Activated T-helper 1 cell treated with anti-CD3 and anti-CD28 coated beads, Interleukin-12 subunit alpha, Interleukin-12 subunit beta, Interleukin-2, Interleukin-4 antibody, amounts not matched to agents 30 ng/mL and 10 ng/mL and 1 ng/mL, durations not matched to agents 14 hours and 24 hours and 36 hours (primary cell): ENCODE measurements around the gene PEX6. TPM values are rescaled to one million over a fixed set of nuclear protein-coding genes. Genes with fewer than 3 reads are reported as not detected.
A peak's percentile ranks its signal among the peaks of the same experiment; 100 is the strongest.

Experiments
- DNase-seq: peaks from one replicate; pipeline ENCODE4 v3.0.0; 2021; ENCODE audit warnings: low spot score
- H3K27ac Mint-ChIP-seq: one replicate; pipeline ENCODE4 v1.8.0; 2021; ENCODE audit warnings: mild to moderate bottlenecking, mixed read lengths
- H3K27me3 Mint-ChIP-seq: one replicate; pipeline ENCODE4 v1.8.0; 2022; ENCODE audit warnings: mild to moderate bottlenecking, moderate library complexity, mixed read lengths; ENCODE audit not compliant: insufficient read depth
- H3K36me3 Mint-ChIP-seq: one replicate; pipeline ENCODE4 v1.8.0; 2021; ENCODE audit warnings: low read depth, mixed read lengths
- H3K4me1 Mint-ChIP-seq: one replicate; pipeline ENCODE4 v1.8.0; 2021; ENCODE audit warnings: low read depth, mixed read lengths
- H3K4me3 Mint-ChIP-seq: one replicate; pipeline ENCODE4 v1.8.0; 2021; ENCODE audit warnings: mild to moderate bottlenecking, moderate library complexity, mixed read lengths
- H3K9me3 Mint-ChIP-seq: one replicate; pipeline ENCODE4 v1.8.0; 2021; ENCODE audit warnings: mixed read lengths
- intact Hi-C: fragments of 100-400 bp; cut with micrococcal nuclease; formaldehyde crosslinking; loops from one replicate; pipeline ENCODE4 v1.15.1; 2024
- total RNA-seq: library from RNA; stranded (reverse); gene quantifications from 2 replicates; pipeline ENCODE4 v1.2.3, GENCODE V29; 2022

The PEX6 gene
- total RNA-seq, 1 donor from 2014 or later, result 20.9 TPM

DNA sequence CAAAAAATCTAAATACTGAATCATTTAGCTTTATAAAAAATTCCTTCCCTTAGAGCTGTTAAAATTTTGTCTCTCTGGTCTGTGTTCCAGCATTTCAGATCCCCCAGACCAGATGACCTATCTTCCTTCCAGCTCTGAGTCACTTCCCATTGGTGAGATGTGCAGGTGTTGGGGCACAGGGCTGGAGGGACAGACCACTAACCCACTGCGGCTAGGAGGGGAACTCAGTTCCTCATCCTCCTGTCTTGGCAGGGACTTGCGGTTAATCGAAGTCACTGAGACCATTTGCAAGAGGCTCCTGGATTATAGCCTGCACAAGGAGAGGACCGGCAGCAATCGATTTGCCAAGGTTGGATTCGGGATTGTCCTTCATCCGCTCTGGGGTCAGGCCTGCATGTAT, 43.7 kb downstream of the PEX6 start:
- peaks cover 29% of the 10 kb centered on the region for H3K36me3 Mint-ChIP-seq
- no peaks in the 10 kb centered on the region for H3K27me3 Mint-ChIP-seq
- H3K4me1 Mint-ChIP-seq, result peaks cover 32% of the 10 kb centered on the region
- no peak for DNase-seq
- intact Hi-C loops, result no loop called here
- no peak overlapping the region for H3K27ac Mint-ChIP-seq
- no peak overlapping the region for H3K4me3 Mint-ChIP-seq
- H3K9me3 Mint-ChIP-seq, result no peaks in the 10 kb centered on the region

DNA sequence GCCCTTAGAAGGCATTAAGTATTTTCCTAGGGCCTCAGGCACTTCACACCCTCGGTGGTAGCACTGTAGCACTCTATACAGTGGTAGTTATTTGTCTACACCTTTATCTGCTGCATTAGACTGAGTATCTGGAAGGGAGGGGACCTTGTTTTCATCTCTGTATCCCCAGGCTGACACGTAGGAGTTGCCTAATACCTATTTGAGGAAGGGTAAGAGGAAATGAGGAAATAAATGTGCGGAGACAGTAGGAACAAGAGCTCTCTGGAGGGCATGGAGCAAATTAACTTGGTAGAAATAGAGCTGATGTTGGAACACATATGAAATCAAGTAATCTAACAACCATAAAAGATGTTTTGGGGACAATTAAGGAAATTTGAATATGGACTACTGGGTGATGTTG, 45.8 kb downstream of the PEX6 start:
- Mint-ChIP-seq H3K27ac (no peak overlapping the region), H3K36me3 (peaks cover 34% of the 10 kb centered on the region), H3K9me3 (no peaks in the 10 kb centered on the region), H3K27me3 (no peaks in the 10 kb centered on the region), H3K4me1 (peaks cover 42% of the 10 kb centered on the region), H3K4me3 (no peak overlapping the region)
- no peak for DNase-seq
- intact Hi-C loops, result no loop called here

DNA sequence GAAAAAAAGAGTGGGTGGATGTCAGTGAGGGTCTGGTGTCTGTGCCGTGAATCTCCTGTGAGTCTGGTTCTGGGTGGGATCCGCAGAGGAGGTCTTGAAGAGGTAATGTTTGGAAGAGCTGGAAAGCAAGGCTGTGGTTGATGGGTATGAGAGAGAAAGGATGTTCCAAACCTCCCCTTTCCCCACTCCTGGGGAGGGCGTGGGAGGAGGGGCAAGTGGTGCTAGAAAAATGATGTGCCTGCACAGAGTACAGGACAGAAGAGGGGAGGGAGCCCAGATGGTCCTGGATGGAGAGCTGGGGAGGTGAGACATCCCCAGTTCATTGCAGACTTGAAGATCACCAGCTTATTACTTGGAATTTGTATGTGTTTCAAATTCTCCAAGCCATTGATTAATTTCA, 46.6 kb downstream of the PEX6 start:
- no peak for DNase-seq
- H3K36me3 Mint-ChIP-seq, result peaks cover 30% of the 10 kb centered on the region
- H3K4me3 Mint-ChIP-seq, result peak overlapping the region; percentile 55
- intact Hi-C loops, result no loop called here
- H3K4me1 Mint-ChIP-seq, result peaks cover 38% of the 10 kb centered on the region
- H3K27ac Mint-ChIP-seq, result no peak overlapping the region
- no peaks in the 10 kb centered on the region for H3K27me3 Mint-ChIP-seq
- H3K9me3 Mint-ChIP-seq, result no peaks in the 10 kb centered on the region

DNA sequence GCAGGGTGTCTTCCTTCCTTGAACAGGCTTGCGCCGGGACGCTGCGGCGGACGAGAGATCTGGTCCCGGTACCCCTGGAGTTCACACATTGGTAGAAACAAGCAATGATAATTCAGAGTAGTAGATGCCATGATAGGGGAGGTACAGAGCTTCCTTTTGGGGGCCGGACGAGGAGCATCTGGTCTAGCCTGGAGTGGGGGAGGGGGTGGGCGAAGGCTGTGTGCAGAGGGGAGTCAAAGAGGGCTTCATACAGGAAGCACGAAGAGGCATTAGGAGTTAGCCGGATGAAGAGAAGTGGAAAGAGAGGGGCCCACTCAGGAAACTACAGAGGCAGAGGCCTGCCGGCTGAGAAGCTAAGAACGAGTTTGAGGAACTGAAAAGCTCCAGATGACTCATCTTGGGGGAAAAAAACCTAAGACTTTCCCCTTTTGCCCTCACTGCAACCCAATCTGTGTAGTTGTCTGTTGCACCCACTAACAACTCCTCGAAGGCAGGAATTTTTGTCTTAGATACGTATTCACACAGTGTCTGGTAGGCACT, 49.1 kb downstream of the PEX6 start:
- peak overlapping the region; percentile 99 for H3K4me3 Mint-ChIP-seq
- H3K4me1 Mint-ChIP-seq, result peaks cover 38% of the 10 kb centered on the region
- peak overlapping the region; percentile 98 for H3K27ac Mint-ChIP-seq
- no peaks in the 10 kb centered on the region for H3K27me3 Mint-ChIP-seq
- no peaks in the 10 kb centered on the region for H3K9me3 Mint-ChIP-seq
- intact Hi-C loops, result loop anchor here (1.0 kb wide), 13 partner anchors 29 to 700 kb away; partner anchors contain the start of genes CUL7, KLC4, KLHDC3 and MRPL2
- peak; percentile 53 for DNase-seq
- peaks cover 18% of the 10 kb centered on the region for H3K36me3 Mint-ChIP-seq

- Mint-ChIP-seq H3K36me3 (peaks cover 18% of the 10 kb centered on the region), H3K27ac (peak within 1 kb of the TSS; percentile 98), H3K27me3 (no peaks in the 10 kb centered on the region), H3K4me1 (peaks cover 38% of the 10 kb centered on the region), H3K4me3 (peak within 1 kb of the TSS; percentile 99), H3K9me3 (no peaks in the 10 kb centered on the region)
- DNase-seq, result peak; percentile 93
- intact Hi-C loops, result loop anchor here (1.0 kb wide), 12 partner anchors 28 to 701 kb away; partner anchors contain the start of genes CUL7, KLC4, KLHDC3 and MRPL2
Measured at GRCh38 chr6:42928986-42929820, 49.8 kb downstream of the PEX6 start, which contains the start of gene CNPY3. TSS of gene CNPY3 (plus strand) at chr6:42929480. CDS start at chr6:42929571, 91 bp downstream.

GRCh38 chr6:42925248-42925857, 53.6 kb downstream of the PEX6 start:
- Mint-ChIP-seq H3K27me3 (peaks cover 2% of the 10 kb centered on the region), H3K4me3 (no peak overlapping the region), H3K36me3 (peaks cover 6% of the 10 kb centered on the region), H3K9me3 (no peaks in the 10 kb centered on the region), H3K4me1 (peaks cover 11% of the 10 kb centered on the region), H3K27ac (no peak overlapping the region)
- no peak for DNase-seq
- intact Hi-C loops, result no loop called here

GRCh38 chr6:42923666-42924065, 55.3 kb downstream of the PEX6 start:
- no peak for DNase-seq
- H3K27me3 Mint-ChIP-seq, result peaks cover 2% of the 10 kb centered on the region
- H3K27ac Mint-ChIP-seq, result no peak overlapping the region
- no peak overlapping the region for H3K4me3 Mint-ChIP-seq
- peaks cover 2% of the 10 kb centered on the region for H3K36me3 Mint-ChIP-seq
- H3K4me1 Mint-ChIP-seq, result peaks cover 5% of the 10 kb centered on the region
- intact Hi-C loops, result no loop called here
- H3K9me3 Mint-ChIP-seq, result no peaks in the 10 kb centered on the region

- Mint-ChIP-seq H3K4me3 (no peak overlapping the region), H3K9me3 (no peaks in the 10 kb centered on the region), H3K27ac (no peak overlapping the region), H3K36me3 (no peaks in the 10 kb centered on the region), H3K27me3 (peaks cover 2% of the 10 kb centered on the region), H3K4me1 (no peaks in the 10 kb centered on the region)
- no peak for DNase-seq
- intact Hi-C loops, result no loop called here
Measured at GRCh38 chr6:42921801-42922200, 57.2 kb downstream of the PEX6 start.

GRCh38 chr6:42916288-42916687, 62.7 kb downstream of the PEX6 start:
- peaks cover 23% of the 10 kb centered on the region for H3K27me3 Mint-ChIP-seq
- no peaks in the 10 kb centered on the region for H3K36me3 Mint-ChIP-seq
- no peak overlapping the region for H3K4me3 Mint-ChIP-seq
- H3K9me3 Mint-ChIP-seq, result no peaks in the 10 kb centered on the region
- H3K27ac Mint-ChIP-seq, result no peak overlapping the region
- H3K4me1 Mint-ChIP-seq, result no peaks in the 10 kb centered on the region
- intact Hi-C loops, result no loop called here
- no peak for DNase-seq

GRCh38 chr6:42915732-42916131, 63.2 kb downstream of the PEX6 start, which contains the start of gene PTCRA:
TSS of gene PTCRA (plus strand) at chr6:42916053. CDS start at chr6:42916070, 17 bp downstream.
- no peak for DNase-seq
- H3K4me3 Mint-ChIP-seq, result no peak within 1 kb of the TSS
- H3K27ac Mint-ChIP-seq, result no peak within 1 kb of the TSS
- H3K27me3 Mint-ChIP-seq, result peaks cover 28% of the 10 kb centered on the region
- no peaks in the 10 kb centered on the region for H3K9me3 Mint-ChIP-seq
- no peaks in the 10 kb centered on the region for H3K36me3 Mint-ChIP-seq
- intact Hi-C loops, result no loop called here
- no peaks in the 10 kb centered on the region for H3K4me1 Mint-ChIP-seq

GRCh38 chr6:42914546-42914945, 64.4 kb downstream of the PEX6 start:
- Mint-ChIP-seq H3K27me3 (peaks cover 28% of the 10 kb centered on the region), H3K4me3 (no peak overlapping the region), H3K27ac (no peak overlapping the region), H3K4me1 (no peaks in the 10 kb centered on the region), H3K9me3 (no peaks in the 10 kb centered on the region), H3K36me3 (no peaks in the 10 kb centered on the region)
- intact Hi-C loops, result no loop called here
- no peak for DNase-seq
